Measurements from ENCODE around the gene FGGY.

GRCh38 chr1:59564192-59564891 is 267.4 kb downstream of the FGGY start:
- TF ChIP-seq EZH2 (IDR thresholded peaks at IDR 0.05; ENCODE audit: borderline replicate concordance, low read depth, low read length, severe bottlenecking) (no peak), CTCF (IDR thresholded peaks at IDR 0.05; ENCODE audit: borderline replicate concordance, extremely low read depth, low read length, poor library complexity, severe bottlenecking) (no peak)

Measured in DND-41 (cell line).